GM21390 (cell line): ENCODE measurements around the gene EIF6.
"Not testable (repeated sequence)": the region's sequence is repeated elsewhere in the genome, so short reads cannot be mapped to it uniquely, and the experiment has no call there.

Experiments
- ATAC-seq: cut with Tn5 transposase; IDR thresholded peaks from one replicate; pipeline ENCODE4 v1.9.1; 2021; ENCODE audit not compliant: unreplicated experiment

The EIF6 gene

GRCh38 chr20:35284267-35284991 lies at the start of gene EIF6:
EIF6 (minus strand) TSS chr20:35284772; CDS start chr20:35284487, 285 bp downstream.
- ATAC-seq: peak; percentile 87

GRCh38 chr20:35333606-35334005 lies 49.0 kb upstream of the EIF6 start:
- ATAC-seq: no peak

GRCh38 chr20:35332540-35333200 lies 48.1 kb upstream of the EIF6 start:
- no peak for ATAC-seq

- ATAC-seq: no peak
These were observed 45.0 kb upstream of the EIF6 start for GRCh38 chr20:35329435-35330139.

- no peak for ATAC-seq
These were observed 44.1 kb upstream of the EIF6 start for GRCh38 chr20:35328689-35329088.

GRCh38 chr20:35328095-35328685 lies 43.6 kb upstream of the EIF6 start:
- no peak for ATAC-seq

GRCh38 chr20:35327074-35327976 lies 42.8 kb upstream of the EIF6 start:
- ATAC-seq: no peak

- ATAC-seq: no peak
These were observed 42.1 kb upstream of the EIF6 start for GRCh38 chr20:35326740-35327073.

GRCh38 chr20:35326021-35326739 lies 41.6 kb upstream of the EIF6 start:
- no peak for ATAC-seq

GRCh38 chr20:35325401-35325800 lies 40.8 kb upstream of the EIF6 start:
- no peak for ATAC-seq

GRCh38 chr20:35320396-35321126 lies 36.0 kb upstream of the EIF6 start:
- no peak for ATAC-seq

- ATAC-seq: no peak
These were observed 35.3 kb upstream of the EIF6 start for GRCh38 chr20:35319871-35320197.

GRCh38 chr20:35319192-35319870 lies 34.8 kb upstream of the EIF6 start:
- ATAC-seq: no peak

GRCh38 chr20:35318502-35319157 lies 34.1 kb upstream of the EIF6 start:
- ATAC-seq: no peak

GRCh38 chr20:35317416-35318210 lies 33.0 kb upstream of the EIF6 start:
- ATAC-seq: no peak

- no peak for ATAC-seq
These were observed 31.5 kb upstream of the EIF6 start for GRCh38 chr20:35316086-35316485.

GRCh38 chr20:35315632-35316020 lies 31.1 kb upstream of the EIF6 start:
- not testable (repeated sequence) for ATAC-seq
